Measurements from ENCODE around the gene DIO3. TPM values are rescaled to one million over a fixed set of nuclear protein-coding genes. Genes with fewer than 3 reads are reported as not detected.
"Not testable (repeated sequence)": the region's sequence is repeated elsewhere in the genome, so short reads cannot be mapped to it uniquely, and the experiment has no call there.

Gene DIO3
- total RNA-seq, 1 donor from 2014 or later = 16.1 TPM

DNA sequence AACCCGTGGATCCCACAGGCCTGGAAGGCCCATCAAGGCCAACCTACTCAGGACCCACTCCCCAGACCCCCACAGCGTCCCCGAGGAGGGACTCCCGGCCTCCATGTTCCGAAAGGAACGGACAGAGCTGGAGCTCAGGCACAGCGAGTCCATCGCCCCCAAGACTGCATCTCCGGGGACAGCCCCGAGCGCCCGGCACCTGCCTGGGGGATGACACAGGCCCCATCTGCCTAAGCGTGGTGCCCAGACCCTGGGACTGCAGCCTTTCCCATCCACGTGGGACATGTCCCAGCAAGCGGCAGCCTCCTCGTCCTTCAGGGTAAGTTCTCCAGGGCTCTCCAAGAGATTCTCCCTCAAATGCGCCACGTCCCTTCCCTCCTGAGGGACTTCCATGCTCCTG is 12.1 kb upstream of the DIO3 start:
- peaks cover 12% of the 10 kb centered on the region for H3K27me3 Mint-ChIP-seq
- H3K4me1 Mint-ChIP-seq (ENCODE audit: unreplicated experiment) = no peaks in the 10 kb centered on the region
- H3K9me3 Mint-ChIP-seq = no peaks in the 10 kb centered on the region
- no peak for DNase-seq (ENCODE audit: extremely low spot score, unreplicated experiment)
- H3K4me3 Mint-ChIP-seq = no peak overlapping the region
- H3K36me3 Mint-ChIP-seq = no peaks in the 10 kb centered on the region
- no peak overlapping the region for H3K27ac Mint-ChIP-seq
- TF ChIP-seq CTCF (conservative IDR thresholded peaks at IDR 0.05) = no peak

DNA sequence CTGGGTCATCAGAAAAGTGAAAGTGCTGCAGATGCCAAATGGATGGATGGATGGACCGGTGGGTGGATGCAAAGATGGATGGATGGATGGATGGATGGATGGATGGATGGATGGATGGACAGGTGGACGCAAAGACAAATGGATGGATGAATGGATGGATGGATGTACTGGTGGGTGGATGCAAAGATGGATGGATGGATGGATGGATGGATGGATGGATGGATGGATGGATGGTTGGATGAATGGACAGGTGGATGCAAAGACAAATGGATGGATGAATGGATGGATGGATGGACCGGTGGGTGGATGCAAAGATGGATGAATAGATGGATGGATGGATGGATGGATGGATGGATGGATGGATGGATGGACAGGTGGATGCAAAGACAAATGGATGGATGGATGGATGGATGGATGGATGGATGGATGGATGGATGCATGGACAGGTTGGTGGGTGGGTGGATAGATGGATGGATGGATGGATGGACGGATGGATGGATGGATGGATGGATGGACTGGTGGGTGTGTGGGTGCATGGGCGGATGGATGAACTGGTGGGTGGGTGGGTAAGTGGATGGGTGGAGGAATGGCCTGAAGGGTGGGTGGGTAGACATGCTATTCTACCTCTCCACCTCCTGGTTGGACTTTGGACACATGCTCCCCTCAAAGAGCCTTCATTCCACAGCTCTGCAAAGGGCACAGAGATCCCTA is 10.9 kb upstream of the DIO3 start:
- peaks cover 16% of the 10 kb centered on the region for H3K27me3 Mint-ChIP-seq
- H3K27ac Mint-ChIP-seq; H3K36me3 Mint-ChIP-seq; DNase-seq (ENCODE audit: extremely low spot score, unreplicated experiment); H3K9me3 Mint-ChIP-seq; H3K4me3 Mint-ChIP-seq; H3K4me1 Mint-ChIP-seq (ENCODE audit: unreplicated experiment): not testable (repeated sequence)

GRCh38 chr14:101551729-101552595 is 9.3 kb upstream of the DIO3 start:
- no peak overlapping the region for H3K27ac Mint-ChIP-seq
- H3K9me3 Mint-ChIP-seq = no peaks in the 10 kb centered on the region
- no peak for DNase-seq (ENCODE audit: extremely low spot score, unreplicated experiment)
- no peaks in the 10 kb centered on the region for H3K4me1 Mint-ChIP-seq (ENCODE audit: unreplicated experiment)
- peaks cover 22% of the 10 kb centered on the region for H3K27me3 Mint-ChIP-seq
- no peak for TF ChIP-seq CTCF (conservative IDR thresholded peaks at IDR 0.05)
- H3K4me3 Mint-ChIP-seq = no peak overlapping the region
- no peaks in the 10 kb centered on the region for H3K36me3 Mint-ChIP-seq

- no peaks in the 10 kb centered on the region for H3K9me3 Mint-ChIP-seq
- H3K4me3 Mint-ChIP-seq = no peak overlapping the region
- peaks cover 26% of the 10 kb centered on the region for H3K27me3 Mint-ChIP-seq
- no peaks in the 10 kb centered on the region for H3K4me1 Mint-ChIP-seq (ENCODE audit: unreplicated experiment)
- no peaks in the 10 kb centered on the region for H3K36me3 Mint-ChIP-seq
- DNase-seq (ENCODE audit: extremely low spot score, unreplicated experiment) = no peak
- no peak for TF ChIP-seq CTCF (conservative IDR thresholded peaks at IDR 0.05)
- H3K27ac Mint-ChIP-seq = no peak overlapping the region
Measured at GRCh38 chr14:101552786-101553231, 8.5 kb upstream of the DIO3 start.

DNA sequence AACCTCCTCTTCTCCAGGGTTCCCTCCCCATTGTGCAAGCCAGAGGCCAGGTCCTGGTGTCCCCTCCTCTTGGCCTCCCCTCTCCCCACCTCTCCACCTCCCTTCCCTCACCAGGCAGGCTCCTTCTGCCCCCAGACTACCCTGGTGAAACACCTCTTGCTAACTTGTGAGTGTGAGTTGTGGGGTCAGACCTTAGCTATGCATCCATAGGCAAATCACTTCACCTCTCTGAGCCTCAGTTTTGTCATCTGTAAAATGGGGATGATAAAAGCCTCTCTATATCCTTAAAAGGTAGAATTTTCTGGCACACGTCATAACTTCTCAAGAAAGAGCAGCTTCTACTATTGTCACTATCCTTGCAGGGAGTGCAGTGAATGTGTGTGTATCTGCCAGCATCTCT is 7.9 kb upstream of the DIO3 start:
- Mint-ChIP-seq H3K36me3 (no peaks in the 10 kb centered on the region), H3K9me3 (no peaks in the 10 kb centered on the region), H3K4me3 (no peak overlapping the region), H3K27me3 (peaks cover 30% of the 10 kb centered on the region), H3K4me1 (ENCODE audit: unreplicated experiment) (no peaks in the 10 kb centered on the region), H3K27ac (no peak overlapping the region)
- DNase-seq (ENCODE audit: extremely low spot score, unreplicated experiment) = no peak
- no peak for TF ChIP-seq CTCF (conservative IDR thresholded peaks at IDR 0.05)

GRCh38 chr14:101553931-101554330 is 7.4 kb upstream of the DIO3 start:
- DNase-seq (ENCODE audit: extremely low spot score, unreplicated experiment) = no peak
- Mint-ChIP-seq H3K4me3 (no peak overlapping the region), H3K4me1 (ENCODE audit: unreplicated experiment) (no peaks in the 10 kb centered on the region), H3K36me3 (no peaks in the 10 kb centered on the region), H3K27ac (no peak overlapping the region), H3K27me3 (peaks cover 35% of the 10 kb centered on the region), H3K9me3 (no peaks in the 10 kb centered on the region)
- TF ChIP-seq CTCF (conservative IDR thresholded peaks at IDR 0.05) = no peak
